ENCODE results near the gene CD59.
"Not testable (repeated sequence)": the region's sequence is repeated elsewhere in the genome, so short reads cannot be mapped to it uniquely, and the experiment has no call there.

CD59 gene

GRCh38 chr11:33667819-33668467 is 68.3 kb downstream of the CD59 start:
- DNase-seq (ENCODE audit: insufficient read length, low spot score) (no peak), FAIRE-seq (no peak)
- TF ChIP-seq CTCF (IDR thresholded peaks at IDR 0.05; ENCODE audit: insufficient read depth, missing control alignments), result no peak

GRCh38 chr11:33665350-33666106 is 70.7 kb downstream of the CD59 start:
- TF ChIP-seq CTCF (IDR thresholded peaks at IDR 0.05; ENCODE audit: insufficient read depth, missing control alignments), result no peak
- DNase-seq (ENCODE audit: insufficient read length, low spot score) (no peak), FAIRE-seq (no peak)

GRCh38 chr11:33664827-33665226 is 71.4 kb downstream of the CD59 start:
- DNase-seq (ENCODE audit: insufficient read length, low spot score) (no peak), FAIRE-seq (no peak)
- TF ChIP-seq CTCF (IDR thresholded peaks at IDR 0.05; ENCODE audit: insufficient read depth, missing control alignments), result no peak

GRCh38 chr11:33664166-33664565 is 72.1 kb downstream of the CD59 start:
- FAIRE-seq (no peak), DNase-seq (ENCODE audit: insufficient read length, low spot score) (no peak)
- no peak for TF ChIP-seq CTCF (IDR thresholded peaks at IDR 0.05; ENCODE audit: insufficient read depth, missing control alignments)

- no peak for DNase-seq (ENCODE audit: insufficient read length, low spot score)
- no peak for TF ChIP-seq CTCF (IDR thresholded peaks at IDR 0.05; ENCODE audit: insufficient read depth, missing control alignments)
- FAIRE-seq, result no peak
These were observed 73.1 kb downstream of the CD59 start for GRCh38 chr11:33663121-33663520.

- not testable (repeated sequence) for FAIRE-seq; DNase-seq (ENCODE audit: insufficient read length, low spot score)
These were observed 74.7 kb downstream of the CD59 start for GRCh38 chr11:33661526-33661925.

GRCh38 chr11:33660962-33661361 is 75.3 kb downstream of the CD59 start:
- FAIRE-seq (no peak), DNase-seq (ENCODE audit: insufficient read length, low spot score) (no peak)
- TF ChIP-seq CTCF (IDR thresholded peaks at IDR 0.05; ENCODE audit: insufficient read depth, missing control alignments), result no peak
